Caco-2 (cell line): ENCODE measurements around the gene OR2A14. TPM values are rescaled to one million over a fixed set of nuclear protein-coding genes. Genes with fewer than 3 reads are reported as not detected.

ENCODE experiments used
- BruUV-seq: library from RNA; stranded (reverse); fragments of 400-500 nt; replicated peaks from 2 replicates; lab custom pipeline; 2021; lab: Mats Ljungman, UMichigan
- CTCF ChIA-PET: fragments of 300-600 bp; sonication (Branson Sonifier 250); formaldehyde crosslinking; loops from one replicate; lab custom pipeline; 2022; ENCODE audit warnings: antibody characterized with exemption; lab: Charles Lee
- POLR2A ChIA-PET: fragments of 300-600 bp; sonication (Branson Sonifier 250); formaldehyde crosslinking; loops from one replicate; lab custom pipeline; 2022; ENCODE audit warnings: antibody characterized with exemption; lab: Charles Lee
- DNase-seq, 2 experiments: peaks; one replicate each; pipeline versions ENCODE4 v3.0.0 to v3.0.0-alpha.2; 2020 to 2022
- H3K27me3 ChIP-seq: replicated peaks from 2 replicates; pipeline ENCODE4 v1.6.0; 2011; ENCODE audit warnings: low read length; ENCODE audit not compliant: control insufficient read depth, insufficient read depth
- H3K36me3 ChIP-seq: 2 replicates; pipeline ENCODE4 v1.5.1; 2011; ENCODE audit warnings: low read length; ENCODE audit not compliant: control insufficient read depth, insufficient read depth
- H3K4me1 ChIP-seq: fragments of 250-450 bp; sonication (Bioruptor Pico); 2 replicates; pipeline ENCODE4 v1.5.1; 2020; ENCODE audit warnings: mild to moderate bottlenecking
- H3K4me3 ChIP-seq: 2 replicates; pipeline ENCODE4 v1.5.1; 2011; ENCODE audit warnings: low read depth, mild to moderate bottlenecking, control low read depth, low read length
- H3K9me3 ChIP-seq: fragments of 250-450 bp; sonication (Bioruptor Pico); 2 replicates; pipeline ENCODE4 v1.5.1; 2020; ENCODE audit warnings: mild to moderate bottlenecking, moderate library complexity
- H3K27ac Mint-ChIP-seq: one replicate; pipeline ENCODE4 v1.8.0; 2022; ENCODE audit warnings: mixed read lengths; ENCODE audit not compliant: unreplicated experiment
- H3K27me3 Mint-ChIP-seq: one replicate; pipeline ENCODE4 v1.8.0; 2022; ENCODE audit warnings: mixed read lengths; ENCODE audit not compliant: insufficient read depth, unreplicated experiment
- H3K36me3 Mint-ChIP-seq: one replicate; pipeline ENCODE4 v1.8.0; 2022; ENCODE audit warnings: mild to moderate bottlenecking, mixed read lengths; ENCODE audit not compliant: insufficient read depth, unreplicated experiment
- H3K4me1 Mint-ChIP-seq: one replicate; pipeline ENCODE4 v1.8.0; 2022; ENCODE audit warnings: low read depth, mixed read lengths; ENCODE audit not compliant: unreplicated experiment
- H3K4me3 Mint-ChIP-seq: one replicate; pipeline ENCODE4 v1.8.0; 2022; ENCODE audit warnings: mild to moderate bottlenecking, moderate library complexity, mixed read lengths; ENCODE audit not compliant: unreplicated experiment
- H3K9me3 Mint-ChIP-seq: one replicate; pipeline ENCODE4 v1.8.0; 2022; ENCODE audit warnings: mixed read lengths; ENCODE audit not compliant: unreplicated experiment
- CTCF ChIP-seq, 2 experiments: fragments of 200-600 bp in 1 of 2; IDR thresholded peaks; 1 replicate in 1 of 2; 2 replicates in 1 of 2; pipeline versions ENCODE4 v1.5.1 to v1.8.0; 2011 to 2022; ENCODE audit warnings: antibody characterized with exemption in 1 of 2, control low read depth in 1 of 2, inconsistent platforms in 1 of 2, low read depth in 1 of 2, low read length in 1 of 2, mild to moderate bottlenecking in 1 of 2, moderate library complexity in 1 of 2; ENCODE audit not compliant: insufficient read depth in 1 of 2, severe bottlenecking in 1 of 2, unreplicated experiment in 1 of 2
- intact Hi-C: fragments of 100-400 bp; cut with micrococcal nuclease; formaldehyde crosslinking; loops from one replicate; pipeline ENCODE4 v1.10.0; 2022; ENCODE audit not compliant: unreplicated experiment
- total RNA-seq: library from RNA; stranded (reverse); gene quantifications from 2 replicates; pipeline ENCODE4 v1.2.3, GENCODE V29; 2022

OR2A14 gene
- total RNA-seq, 1 experiment from 2014 or later: not detected

DNA sequence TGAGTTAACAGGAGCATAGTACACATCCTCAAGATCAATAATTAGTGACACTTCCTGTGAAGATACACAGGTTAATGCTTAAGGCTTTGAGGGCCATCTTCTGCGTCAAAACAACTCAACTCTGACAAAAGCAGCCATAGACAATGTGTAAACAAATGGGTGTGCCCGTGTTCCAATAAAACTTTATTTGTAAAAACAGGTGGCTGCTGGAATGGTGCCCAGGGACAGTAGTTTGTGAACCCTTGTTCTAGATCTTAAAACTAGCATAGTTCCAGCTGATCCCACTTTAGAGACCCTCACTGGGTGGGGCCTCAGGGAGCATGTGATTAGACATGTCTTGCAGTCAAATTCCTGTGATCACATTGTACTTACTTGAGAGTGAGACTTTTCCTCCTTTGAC, 7.8 kb downstream of the OR2A14 start:
- Mint-ChIP-seq H3K4me1 (no peaks in the 10 kb centered on the region), H3K4me3 (no peak overlapping the region), H3K9me3 (no peaks in the 10 kb centered on the region), H3K36me3 (no peaks in the 10 kb centered on the region), H3K27me3 (no peaks in the 10 kb centered on the region), H3K27ac (no peak overlapping the region)
- BruUV-seq: no TSS peak
- CTCF ChIA-PET: no interaction called here
- Histone ChIP-seq H3K27me3 (no peaks in the 10 kb centered on the region), H3K9me3 (no peaks in the 10 kb centered on the region), H3K36me3 (no peaks in the 10 kb centered on the region), H3K4me3 (no peak overlapping the region), H3K4me1 (no peaks in the 10 kb centered on the region)
- TF ChIP-seq CTCF (IDR thresholded peaks at IDR 0.05; ENCODE audit: insufficient read depth in 1 of 2, low read depth in 1 of 2, low read length in 1 of 2, severe bottlenecking in 1 of 2, unreplicated experiment in 1 of 2): no peak
- POLR2A ChIA-PET: no interaction called here
- intact Hi-C loops: no loop called here
- DNase-seq: no peak

- Histone ChIP-seq H3K4me3 (no peak overlapping the region), H3K27me3 (no peaks in the 10 kb centered on the region), H3K36me3 (no peaks in the 10 kb centered on the region), H3K9me3 (no peaks in the 10 kb centered on the region), H3K4me1 (no peaks in the 10 kb centered on the region)
- TF ChIP-seq CTCF (IDR thresholded peaks at IDR 0.05; ENCODE audit: insufficient read depth in 1 of 2, low read depth in 1 of 2, low read length in 1 of 2, severe bottlenecking in 1 of 2, unreplicated experiment in 1 of 2): no peak
- no TSS peak for BruUV-seq
- intact Hi-C loops: no loop called here
- Mint-ChIP-seq H3K27ac (no peak overlapping the region), H3K9me3 (no peaks in the 10 kb centered on the region), H3K4me3 (no peak overlapping the region), H3K4me1 (no peaks in the 10 kb centered on the region), H3K27me3 (no peaks in the 10 kb centered on the region), H3K36me3 (no peaks in the 10 kb centered on the region)
- DNase-seq: no peak
- CTCF ChIA-PET: no interaction called here
- POLR2A ChIA-PET: no interaction called here
These were observed 9.3 kb downstream of the OR2A14 start for GRCh38 chr7:144132262-144132661.

DNA sequence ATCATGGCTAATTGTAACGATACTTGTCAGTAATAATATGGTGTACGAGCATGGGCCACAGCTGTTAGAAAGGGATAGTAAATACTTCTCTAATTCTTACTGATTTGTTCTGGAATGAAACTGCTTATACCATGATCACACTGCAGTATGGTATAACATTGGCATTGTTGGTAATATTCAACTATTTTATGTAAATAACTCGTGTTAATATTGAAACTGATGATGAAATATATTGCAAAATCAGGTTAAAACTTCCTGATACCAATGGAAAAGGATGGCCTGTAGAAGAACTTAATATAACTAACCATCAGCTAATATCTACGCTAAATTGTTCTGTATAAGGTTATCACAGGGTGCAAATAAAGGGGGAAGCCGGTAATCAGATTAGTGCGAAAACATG, 10.3 kb downstream of the OR2A14 start:
- H3K9me3 Mint-ChIP-seq: no peaks in the 10 kb centered on the region
- TF ChIP-seq CTCF (IDR thresholded peaks at IDR 0.05; ENCODE audit: insufficient read depth in 1 of 2, low read depth in 1 of 2, low read length in 1 of 2, severe bottlenecking in 1 of 2, unreplicated experiment in 1 of 2): no peak
- H3K4me1 Mint-ChIP-seq: no peaks in the 10 kb centered on the region
- no peaks in the 10 kb centered on the region for H3K36me3 Mint-ChIP-seq
- no peak overlapping the region for H3K4me3 ChIP-seq
- DNase-seq: no peak
- no peaks in the 10 kb centered on the region for H3K27me3 ChIP-seq
- no TSS peak for BruUV-seq
- H3K27ac Mint-ChIP-seq: no peak overlapping the region
- no peaks in the 10 kb centered on the region for H3K4me1 ChIP-seq
- no peaks in the 10 kb centered on the region for H3K27me3 Mint-ChIP-seq
- intact Hi-C loops: no loop called here
- no peaks in the 10 kb centered on the region for H3K9me3 ChIP-seq
- ChIA-PET CTCF (no interaction called here), POLR2A (no interaction called here)
- no peaks in the 10 kb centered on the region for H3K36me3 ChIP-seq
- no peak overlapping the region for H3K4me3 Mint-ChIP-seq
